ENCODE data around the gene NEU2. TPM values are rescaled to one million over a fixed set of nuclear protein-coding genes. Genes with fewer than 3 reads are reported as not detected.

The NEU2 gene
- total and polyA plus RNA-seq, 10 of the 15 experiments (the other 5 are each of a cell fraction or from before 2014, with no cell fraction given) = not detected

GRCh38 chr2:233000886-233001750 lies 31.4 kb upstream of the NEU2 start (continued):
- TF ChIP-seq, protein P1, sequence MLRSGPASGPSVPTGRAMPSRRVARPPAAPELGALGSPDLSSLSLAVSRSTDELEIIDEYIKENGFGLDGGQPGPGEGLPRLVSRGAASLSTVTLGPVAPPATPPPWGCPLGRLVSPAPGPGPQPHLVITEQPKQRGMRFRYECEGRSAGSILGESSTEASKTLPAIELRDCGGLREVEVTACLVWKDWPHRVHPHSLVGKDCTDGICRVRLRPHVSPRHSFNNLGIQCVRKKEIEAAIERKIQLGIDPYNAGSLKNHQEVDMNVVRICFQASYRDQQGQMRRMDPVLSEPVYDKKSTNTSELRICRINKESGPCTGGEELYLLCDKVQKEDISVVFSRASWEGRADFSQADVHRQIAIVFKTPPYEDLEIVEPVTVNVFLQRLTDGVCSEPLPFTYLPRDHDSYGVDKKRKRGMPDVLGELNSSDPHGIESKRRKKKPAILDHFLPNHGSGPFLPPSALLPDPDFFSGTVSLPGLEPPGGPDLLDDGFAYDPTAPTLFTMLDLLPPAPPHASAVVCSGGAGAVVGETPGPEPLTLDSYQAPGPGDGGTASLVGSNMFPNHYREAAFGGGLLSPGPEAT (IDR thresholded peaks at IDR 0.05; ENCODE audit: low read depth) = no peak
- no peak for TF ChIP-seq CREM (IDR thresholded peaks at IDR 0.05; ENCODE audit: low read depth)
- no peak for TF ChIP-seq EZH2 (IDR thresholded peaks at IDR 0.05; ENCODE audit: borderline replicate concordance, control insufficient read depth, low read depth, low read length)
- TF ChIP-seq HDAC2 (IDR thresholded peaks at IDR 0.05) = no peak
- no peak for TF ChIP-seq NR2C1 (IDR thresholded peaks at IDR 0.05)

- Histone ChIP-seq H3K27ac (ENCODE audit: control insufficient read depth, insufficient read depth) (no peak overlapping the region), H4K20me1 (ENCODE audit: control insufficient read depth, insufficient read depth) (no peaks in the 10 kb centered on the region), H3K36me3 (ENCODE audit: control insufficient read depth in 2 of 2, insufficient read depth in 2 of 2, low read length in 1 of 2) (no peaks in the 10 kb centered on the region), H3K27me3 (replicated peaks in 1 of 2; ENCODE audit: control insufficient read depth in 2 of 2, insufficient read depth in 2 of 2, low read length in 1 of 2) (peaks cover 0 to 3% of the 10 kb centered on the region in 2 experiments; a peak in 1 of 4 replicates), H3K4me2 (ENCODE audit: control insufficient read depth, insufficient read depth) (no peak overlapping the region), H2AFZ (ENCODE audit: control insufficient read depth, low read depth, low read length) (no peak overlapping the region), H3K9me3 (replicated peaks; ENCODE audit: control insufficient read depth, insufficient read depth, low read length) (no peaks in the 10 kb centered on the region), H3K4me1 (ENCODE audit: control insufficient read depth, insufficient read depth, low read length) (no peaks in the 10 kb centered on the region), H3K4me3 (no peak overlapping the region), H3K79me2 (ENCODE audit: control insufficient read depth, insufficient read depth, low read length) (no peaks in the 10 kb centered on the region), H3K9ac (ENCODE audit: control insufficient read depth, insufficient read depth, low read length) (no peak overlapping the region)
- DNase-seq (ENCODE audit: low read depth, low spot score) = no peak
- no peak for FAIRE-seq
- POLR2A ChIA-PET = no interaction called here
- CTCF ChIA-PET = interaction anchor here (1.0 kb wide), 1 partner anchor 9 kb away, joined by 3 read pairs; no protein-coding TSS in a partner anchor
- no peak for ATAC-seq
- SMC1A ChIA-PET (ENCODE audit: uncharacterized antibody, unreplicated experiment) = no interaction called here
- in situ Hi-C loops (cut with MboI) = no loop called here
- intact Hi-C loops (cut with micrococcal nuclease; ENCODE audit: unreplicated experiment) = no loop called here
- no TSS peak for BruUV-seq (replicated peaks)
- WGBS (ENCODE audit: insufficient coverage, insufficient replicate concordance, low lambda C conversion rate, missing lambda C conversion rate) = 32% methylated on average over 16 of the region's 19 CpGs
- RAD21 ChIA-PET (ENCODE audit: unreplicated experiment) = no interaction called here
- TF ChIP-seq MEF2B (IDR thresholded peaks at IDR 0.05; ENCODE audit: partially characterized antibody, poor library complexity, severe bottlenecking) (no peak), SMC3 (IDR thresholded peaks at IDR 0.05; ENCODE audit: borderline replicate concordance, low read length) (no peak), NFXL1 (IDR thresholded peaks at IDR 0.05; ENCODE audit: borderline replicate concordance) (no peak), ASH2L (IDR thresholded peaks at IDR 0.05; ENCODE audit: borderline replicate concordance, low read depth) (no peak), BRCA1 (IDR thresholded peaks at IDR 0.05; ENCODE audit: low read depth, low read length) (no peak), FOS (IDR thresholded peaks at IDR 0.05; ENCODE audit: borderline replicate concordance, extremely low read depth, insufficient read length) (no peak), MEF2A (IDR thresholded peaks at IDR 0.05; ENCODE audit: insufficient read depth, low read depth, low read length) (no peak), KLF5 (IDR thresholded peaks at IDR 0.05; ENCODE audit: partially characterized antibody) (no peak), LARP7 (IDR thresholded peaks at IDR 0.05) (no peak), TARDBP (IDR thresholded peaks at IDR 0.05; ENCODE audit: borderline replicate concordance) (no peak), YBX1 (IDR thresholded peaks at IDR 0.05) (no peak)
- TF ChIP-seq, protein P2, sequence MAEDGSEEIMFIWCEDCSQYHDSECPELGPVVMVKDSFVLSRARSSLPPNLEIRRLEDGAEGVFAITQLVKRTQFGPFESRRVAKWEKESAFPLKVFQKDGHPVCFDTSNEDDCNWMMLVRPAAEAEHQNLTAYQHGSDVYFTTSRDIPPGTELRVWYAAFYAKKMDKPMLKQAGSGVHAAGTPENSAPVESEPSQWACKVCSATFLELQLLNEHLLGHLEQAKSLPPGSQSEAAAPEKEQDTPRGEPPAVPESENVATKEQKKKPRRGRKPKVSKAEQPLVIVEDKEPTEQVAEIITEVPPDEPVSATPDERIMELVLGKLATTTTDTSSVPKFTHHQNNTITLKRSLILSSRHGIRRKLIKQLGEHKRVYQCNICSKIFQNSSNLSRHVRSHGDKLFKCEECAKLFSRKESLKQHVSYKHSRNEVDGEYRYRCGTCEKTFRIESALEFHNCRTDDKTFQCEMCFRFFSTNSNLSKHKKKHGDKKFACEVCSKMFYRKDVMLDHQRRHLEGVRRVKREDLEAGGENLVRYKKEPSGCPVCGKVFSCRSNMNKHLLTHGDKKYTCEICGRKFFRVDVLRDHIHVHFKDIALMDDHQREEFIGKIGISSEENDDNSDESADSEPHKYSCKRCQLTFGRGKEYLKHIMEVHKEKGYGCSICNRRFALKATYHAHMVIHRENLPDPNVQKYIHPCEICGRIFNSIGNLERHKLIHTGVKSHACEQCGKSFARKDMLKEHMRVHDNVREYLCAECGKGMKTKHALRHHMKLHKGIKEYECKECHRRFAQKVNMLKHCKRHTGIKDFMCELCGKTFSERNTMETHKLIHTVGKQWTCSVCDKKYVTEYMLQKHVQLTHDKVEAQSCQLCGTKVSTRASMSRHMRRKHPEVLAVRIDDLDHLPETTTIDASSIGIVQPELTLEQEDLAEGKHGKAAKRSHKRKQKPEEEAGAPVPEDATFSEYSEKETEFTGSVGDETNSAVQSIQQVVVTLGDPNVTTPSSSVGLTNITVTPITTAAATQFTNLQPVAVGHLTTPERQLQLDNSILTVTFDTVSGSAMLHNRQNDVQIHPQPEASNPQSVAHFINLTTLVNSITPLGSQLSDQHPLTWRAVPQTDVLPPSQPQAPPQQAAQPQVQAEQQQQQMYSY (CRISPR knock-in tag; IDR thresholded peaks at IDR 0.05) = no peak
Observed at GRCh38 chr2:233002829-233003657, 29.4 kb upstream of the NEU2 start.
